ENCODE results near the gene DNAH2.
A peak's percentile ranks its signal among the peaks of the same experiment; 100 is the strongest.

The DNAH2 gene

GRCh38 chr17:7686222-7687071 lies 31.1 kb upstream of the DNAH2 start:
- Histone ChIP-seq H3K27ac (peak overlapping the region; percentile 81), H3K4me3 (IDR thresholded peaks at IDR 0.05; ENCODE audit: insufficient read depth, low read depth, low read length) (no peak overlapping the region), H3K4me1 (ENCODE audit: low read depth, poor library complexity, severe bottlenecking) (no peaks in the 10 kb centered on the region), H2AFZ (ENCODE audit: low read depth) (no peak overlapping the region), H3K4me2 (no peak overlapping the region; the same call in 1 of the 2 replicates), H3K79me2 (ENCODE audit: insufficient read depth, low read depth) (peaks cover 44% of the 10 kb centered on the region; the same call in 1 of the 2 replicates), H3K36me3 (ENCODE audit: insufficient read depth) (no peaks in the 10 kb centered on the region), H4K20me1 (ENCODE audit: insufficient read depth) (no peaks in the 10 kb centered on the region), H3K27me3 (ENCODE audit: insufficient read depth, low read depth) (no peaks in the 10 kb centered on the region), H3K9ac (peak overlapping the region; percentile 86)
- TF ChIP-seq CTCF (conservative IDR thresholded peaks at IDR 0.05; ENCODE audit: low read depth, low read length): no peak

GRCh38 chr17:7687072-7687907 lies 30.3 kb upstream of the DNAH2 start, which contains the start of gene TP53:
Gene TP53, minus strand, starts transcription at chr17:7687490. Its CDS starts 10,896 bp downstream, at chr17:7676594.
- Histone ChIP-seq H3K27me3 (ENCODE audit: insufficient read depth, low read depth) (no peaks in the 10 kb centered on the region), H3K9ac (peak within 1 kb of the TSS; percentile 86), H2AFZ (ENCODE audit: low read depth) (peak within 1 kb of the TSS; percentile 41; the same call in 1 of the 2 replicates), H3K27ac (peak within 1 kb of the TSS; percentile 81), H3K4me2 (peak within 1 kb of the TSS; percentile 45; the same call in 1 of the 2 replicates), H3K4me3 (IDR thresholded peaks at IDR 0.05; ENCODE audit: insufficient read depth, low read depth, low read length) (no peak within 1 kb of the TSS), H4K20me1 (ENCODE audit: insufficient read depth) (no peaks in the 10 kb centered on the region), H3K36me3 (ENCODE audit: insufficient read depth) (no peaks in the 10 kb centered on the region), H3K79me2 (ENCODE audit: insufficient read depth, low read depth) (peaks cover 42% of the 10 kb centered on the region; the same call in 1 of the 2 replicates), H3K4me1 (ENCODE audit: low read depth, poor library complexity, severe bottlenecking) (no peaks in the 10 kb centered on the region)
- no peak for TF ChIP-seq CTCF (conservative IDR thresholded peaks at IDR 0.05; ENCODE audit: low read depth, low read length)

- Histone ChIP-seq H3K4me2 (peak within 1 kb of the TSS; percentile 45; the same call in 1 of the 2 replicates), H3K4me3 (IDR thresholded peaks at IDR 0.05; ENCODE audit: insufficient read depth, low read depth, low read length) (no peak within 1 kb of the TSS), H3K27me3 (ENCODE audit: insufficient read depth, low read depth) (no peaks in the 10 kb centered on the region), H3K27ac (peak within 1 kb of the TSS; percentile 81), H4K20me1 (ENCODE audit: insufficient read depth) (no peaks in the 10 kb centered on the region), H3K4me1 (ENCODE audit: low read depth, poor library complexity, severe bottlenecking) (no peaks in the 10 kb centered on the region), H2AFZ (ENCODE audit: low read depth) (peak within 1 kb of the TSS; percentile 41; the same call in 1 of the 2 replicates), H3K9ac (peak within 1 kb of the TSS; percentile 86), H3K36me3 (ENCODE audit: insufficient read depth) (no peaks in the 10 kb centered on the region), H3K79me2 (ENCODE audit: insufficient read depth, low read depth) (peaks cover 38% of the 10 kb centered on the region; the same call in 1 of the 2 replicates)
- peak; percentile 51 for TF ChIP-seq CTCF (conservative IDR thresholded peaks at IDR 0.05; ENCODE audit: low read depth, low read length)
These were observed 29.4 kb upstream of the DNAH2 start, which contains the start of gene WRAP53 for GRCh38 chr17:7687908-7688807. Gene WRAP53, plus strand, starts transcription at chr17:7688477. Its CDS starts 172 bp downstream, at chr17:7688649.
